SHP77 (cell line): ENCODE data around the gene KLK15.
"Not testable (repeated sequence)": the region's sequence is repeated elsewhere in the genome, so short reads cannot be mapped to it uniquely, and the experiment has no call there.

Source experiments
- DNase-seq, 2 experiments: peaks; one replicate each; lab custom pipeline; 2025; lab: John Stamatoyannopoulos, UW

The KLK15 gene

GRCh38 chr19:50820549-50821247, 12.7 kb downstream of the KLK15 start:
- peak in 1 of 2 experiments; percentile 20 for DNase-seq

GRCh38 chr19:50820086-50820485, 13.3 kb downstream of the KLK15 start:
- no peak for DNase-seq

GRCh38 chr19:50819636-50820035, 13.7 kb downstream of the KLK15 start:
- DNase-seq: no peak

GRCh38 chr19:50818859-50819472, 14.4 kb downstream of the KLK15 start:
- peak; percentile 58 to 79 for DNase-seq

GRCh38 chr19:50817941-50818858, 15.2 kb downstream of the KLK15 start:
- DNase-seq: peak in 1 of 2 experiments; percentile 66

GRCh38 chr19:50815439-50815838, 17.9 kb downstream of the KLK15 start:
- no peak for DNase-seq

GRCh38 chr19:50814883-50815282, 18.5 kb downstream of the KLK15 start:
- no peak for DNase-seq

- no peak for DNase-seq
These were observed 20.9 kb downstream of the KLK15 start for GRCh38 chr19:50812474-50812873.

GRCh38 chr19:50811622-50812238, 21.6 kb downstream of the KLK15 start:
- not testable (repeated sequence) for DNase-seq

GRCh38 chr19:50808856-50809255, 24.5 kb downstream of the KLK15 start:
- no peak for DNase-seq

- peak; percentile 96 to 98 for DNase-seq
These were observed 28.7 kb downstream of the KLK15 start for GRCh38 chr19:50804420-50805272.

GRCh38 chr19:50803633-50804419, 29.5 kb downstream of the KLK15 start:
- peak; percentile 13 to 14 for DNase-seq

- no peak for DNase-seq
These were observed 32.3 kb downstream of the KLK15 start for GRCh38 chr19:50801107-50801506.

GRCh38 chr19:50799547-50799851, 33.9 kb downstream of the KLK15 start:
- DNase-seq: no peak

- DNase-seq: no peak
These were observed 34.5 kb downstream of the KLK15 start for GRCh38 chr19:50798659-50799546.

- no peak for DNase-seq
These were observed 35.4 kb downstream of the KLK15 start for GRCh38 chr19:50797781-50798658.

GRCh38 chr19:50797429-50797780, 36.0 kb downstream of the KLK15 start:
- no peak for DNase-seq

GRCh38 chr19:50796634-50797428, 36.5 kb downstream of the KLK15 start:
- no peak for DNase-seq
